Hepatocyte (in vitro differentiated cells): ENCODE measurements around the gene DHRS11. TPM values are rescaled to one million over a fixed set of nuclear protein-coding genes. Genes with fewer than 3 reads are reported as not detected.

Experiments
- DNase-seq: peaks from one replicate; pipeline ENCODE4 v3.0.0-alpha.2; 2016; ENCODE audit warnings: low spot score
- H2AFZ ChIP-seq: fragments of 200-600 bp; sonication (generic); 2 replicates; pipeline ENCODE4 v1.6.0; 2016; ENCODE audit warnings: antibody characterized with exemption, mild to moderate bottlenecking
- H3K27ac ChIP-seq: fragments of 200-600 bp; sonication (generic); 2 replicates; pipeline ENCODE4 v1.5.1; 2016; ENCODE audit warnings: mild to moderate bottlenecking
- H3K27me3 ChIP-seq: fragments of 200-600 bp; sonication (generic); 2 replicates; pipeline ENCODE4 v1.6.1; 2016
- H3K36me3 ChIP-seq: fragments of 200-600 bp; sonication (generic); replicated peaks from 2 replicates; pipeline ENCODE4 v1.5.1; 2016; ENCODE audit warnings: low read depth; ENCODE audit not compliant: insufficient read depth
- H3K4me1 ChIP-seq: fragments of 200-600 bp; sonication (generic); 2 replicates; pipeline ENCODE4 v1.5.1; 2016; ENCODE audit warnings: mild to moderate bottlenecking, moderate library complexity; ENCODE audit not compliant: insufficient read depth
- H3K4me2 ChIP-seq: fragments of 200-600 bp; sonication (generic); 2 replicates; pipeline ENCODE4 v1.6.0; 2016
- H3K4me3 ChIP-seq: fragments of 200-600 bp; sonication (generic); 2 replicates; pipeline ENCODE4 v1.5.1; 2016; ENCODE audit warnings: mild to moderate bottlenecking
- H3K79me2 ChIP-seq: fragments of 200-600 bp; sonication (generic); 2 replicates; pipeline ENCODE4 v1.6.0; 2017; ENCODE audit warnings: mild to moderate bottlenecking
- H3K9me2 ChIP-seq: fragments of 200-600 bp; sonication (generic); replicated peaks from 2 replicates; pipeline ENCODE4 v1.6.0; 2017; ENCODE audit warnings: mild to moderate bottlenecking; ENCODE audit not compliant: insufficient read depth
- H3K9me3 ChIP-seq: fragments of 200-600 bp; sonication (generic); 2 replicates; pipeline ENCODE4 v1.5.1; 2016; ENCODE audit warnings: low read depth, mild to moderate bottlenecking
- H4K20me1 ChIP-seq: fragments of 200-600 bp; sonication (generic); 2 replicates; pipeline ENCODE4 v1.6.0; 2016; ENCODE audit warnings: mild to moderate bottlenecking; ENCODE audit not compliant: insufficient read depth, poor library complexity, severe bottlenecking
- CTCF ChIP-seq: fragments of 200-600 bp; sonication (generic); IDR thresholded peaks from 2 replicates; pipeline ENCODE4 v1.5.1; 2016; ENCODE audit warnings: antibody characterized with exemption, mild to moderate bottlenecking; ENCODE audit not compliant: poor library complexity
- EZH2 ChIP-seq: fragments of 200-600 bp; sonication (generic); IDR thresholded peaks from 2 replicates; pipeline ENCODE4 v1.6.1; 2016; ENCODE audit warnings: antibody characterized with exemption, mild to moderate bottlenecking, borderline replicate concordance
- EZH2phosphoT487 ChIP-seq: fragments of 200-600 bp; sonication (generic); IDR thresholded peaks from one replicate; pipeline ENCODE4 v1.6.1; 2018; ENCODE audit warnings: antibody characterized with exemption, mild to moderate bottlenecking, low read depth, moderate library complexity; ENCODE audit not compliant: unreplicated experiment, severe bottlenecking
- WGBS: methylation state at CpG from one replicate; pipeline ENCODE4 v1.1.6; 2016; ENCODE audit warnings: low lambda C conversion rate; ENCODE audit errors: missing lambda C conversion rate; 5-methylcytosine and 5-hydroxymethylcytosine counted together
- polyA plus RNA-seq: library from polyadenylated mRNA; unstranded; fragments of >200 nt; fragmentation: Nextera tagmentation; extraction: Ambion mirVana; gene quantifications from 2 replicates; pipeline ENCODE4 v1.2.1, GENCODE V29; 2016
- total RNA-seq: library from RNA; depleted of rRNA; stranded (reverse); fragments of >200 nt; gene quantifications from 2 replicates; pipeline ENCODE4 v1.2.3, GENCODE V29; 2014

DHRS11 gene
- total and polyA plus RNA-seq, 2 experiments from 2014 or later: 33.2 to 49.8 TPM

GRCh38 chr17:36611345-36612072 lies 19.8 kb downstream of the DHRS11 start:
- Histone ChIP-seq H3K27me3 (no peaks in the 10 kb centered on the region), H3K79me2 (no peaks in the 10 kb centered on the region), H3K9me3 (no peaks in the 10 kb centered on the region), H3K4me1 (no peaks in the 10 kb centered on the region), H3K27ac (no peak overlapping the region), H4K20me1 (no peaks in the 10 kb centered on the region), H3K9me2 (no peaks in the 10 kb centered on the region), H3K36me3 (no peaks in the 10 kb centered on the region), H2AFZ (no peak overlapping the region), H3K4me3 (no peak overlapping the region), H3K4me2 (no peak overlapping the region)
- no peak for TF ChIP-seq EZH2phosphoT487
- peak; percentile 48 for DNase-seq
- WGBS: 85% methylated on average over 9 of the region's 9 CpGs

GRCh38 chr17:36612323-36612722 lies 20.6 kb downstream of the DHRS11 start:
- H3K27ac ChIP-seq: no peak overlapping the region
- H3K27me3 ChIP-seq: no peaks in the 10 kb centered on the region
- no peaks in the 10 kb centered on the region for H3K4me1 ChIP-seq
- H3K4me3 ChIP-seq: no peak overlapping the region
- WGBS: 90% methylated on average over 3 of the region's 3 CpGs
- no peak overlapping the region for H2AFZ ChIP-seq
- TF ChIP-seq EZH2: no peak
- no peaks in the 10 kb centered on the region for H3K9me3 ChIP-seq
- H3K79me2 ChIP-seq: no peaks in the 10 kb centered on the region
- no peaks in the 10 kb centered on the region for H4K20me1 ChIP-seq
- DNase-seq: no peak
- H3K4me2 ChIP-seq: no peak overlapping the region
- H3K9me2 ChIP-seq: no peaks in the 10 kb centered on the region
- no peaks in the 10 kb centered on the region for H3K36me3 ChIP-seq

- H3K36me3 ChIP-seq: no peaks in the 10 kb centered on the region
- no peaks in the 10 kb centered on the region for H3K27me3 ChIP-seq
- H3K27ac ChIP-seq: no peak overlapping the region
- 54% methylated on average over 4 of the region's 4 CpGs for WGBS
- H3K9me2 ChIP-seq: no peaks in the 10 kb centered on the region
- no peaks in the 10 kb centered on the region for H3K79me2 ChIP-seq
- H3K4me1 ChIP-seq: no peaks in the 10 kb centered on the region
- DNase-seq: no peak
- H3K4me2 ChIP-seq: no peak overlapping the region
- no peak overlapping the region for H3K4me3 ChIP-seq
- no peak overlapping the region for H2AFZ ChIP-seq
- no peaks in the 10 kb centered on the region for H4K20me1 ChIP-seq
- TF ChIP-seq EZH2 (no peak), CTCF (no peak), EZH2phosphoT487 (no peak)
- no peaks in the 10 kb centered on the region for H3K9me3 ChIP-seq
Measured at GRCh38 chr17:36613155-36613554, 21.5 kb downstream of the DHRS11 start.

GRCh38 chr17:36614081-36614480 lies 22.4 kb downstream of the DHRS11 start:
- DNase-seq: no peak
- H3K36me3 ChIP-seq: no peaks in the 10 kb centered on the region
- no peaks in the 10 kb centered on the region for H3K79me2 ChIP-seq
- H3K27me3 ChIP-seq: no peaks in the 10 kb centered on the region
- TF ChIP-seq CTCF: no peak
- no peak for TF ChIP-seq EZH2
- TF ChIP-seq EZH2phosphoT487: no peak
- H4K20me1 ChIP-seq: no peaks in the 10 kb centered on the region
- no peak overlapping the region for H2AFZ ChIP-seq
- no peak overlapping the region for H3K4me3 ChIP-seq
- no peaks in the 10 kb centered on the region for H3K9me3 ChIP-seq
- no peak overlapping the region for H3K27ac ChIP-seq
- WGBS: 70% methylated on average over 7 of the region's 7 CpGs
- H3K4me2 ChIP-seq: no peak overlapping the region
- no peaks in the 10 kb centered on the region for H3K9me2 ChIP-seq
- no peaks in the 10 kb centered on the region for H3K4me1 ChIP-seq
